Stimulated activated CD8-positive, alpha-beta memory T cell treated with anti-CD3 and anti-CD28 coated beads, Interleukin-7, amount 100 ng/mL, for 1 hour (primary cell): ENCODE data around the gene LAMTOR3.

Source experiments
- DNase-seq, 2 donors: peaks; one replicate each; pipeline ENCODE4 v3.0.0-alpha.2; 2020; ENCODE audit warnings: low read depth in 2 of 2

Gene LAMTOR3, protein sequence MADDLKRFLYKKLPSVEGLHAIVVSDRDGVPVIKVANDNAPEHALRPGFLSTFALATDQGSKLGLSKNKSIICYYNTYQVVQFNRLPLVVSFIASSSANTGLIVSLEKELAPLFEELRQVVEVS

DNA sequence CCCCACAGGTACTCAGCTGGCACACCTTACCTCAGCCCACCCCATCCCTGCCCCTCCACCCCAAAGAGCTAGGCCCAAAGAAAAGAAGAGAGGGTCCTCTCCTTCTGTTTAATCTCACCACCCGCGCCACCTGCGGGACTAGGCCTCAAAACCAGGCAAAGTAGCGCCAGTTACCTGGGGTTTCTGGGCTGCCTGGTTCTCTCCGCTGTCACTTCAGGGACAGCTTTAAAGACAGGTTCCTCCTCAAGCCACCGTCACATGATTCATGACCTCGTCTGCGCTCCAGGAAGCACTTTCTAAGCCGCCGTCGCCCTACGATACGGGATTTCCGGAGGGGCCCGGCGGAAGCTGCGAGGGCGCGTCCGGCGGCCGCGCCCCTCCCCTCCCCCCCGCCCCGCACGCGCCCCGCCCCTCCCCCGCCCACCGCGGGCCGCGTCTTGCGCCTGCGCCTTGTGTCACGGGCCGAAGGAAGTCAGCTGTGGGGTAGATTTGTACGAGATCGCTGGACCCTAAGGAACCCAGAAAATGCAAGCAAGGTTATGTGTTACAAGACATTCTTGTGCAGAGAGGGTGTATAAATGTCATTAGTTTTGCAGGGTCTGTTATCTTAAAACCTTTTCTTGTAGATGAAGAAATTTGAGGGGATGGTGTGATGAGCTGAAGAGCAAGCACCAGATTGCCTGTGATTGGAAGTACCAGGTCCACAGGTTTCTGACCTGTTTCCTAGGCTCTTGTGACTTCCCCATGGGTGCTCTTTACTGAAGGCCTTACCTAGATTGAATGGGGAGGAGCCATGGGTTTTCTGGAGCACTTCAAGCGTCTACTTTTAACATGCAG is at the start of gene LAMTOR3:
LAMTOR3 (minus strand) TSS at position 267 of the 837 bp plus-strand sequence. CDS start 464 bp downstream, outside the sequence.
- DNase-seq, result peak; percentile 74 to 78

- DNase-seq, result no peak
Measured at GRCh38 chr4:99938243-99938753, 44.1 kb upstream of the LAMTOR3 start.

DNA sequence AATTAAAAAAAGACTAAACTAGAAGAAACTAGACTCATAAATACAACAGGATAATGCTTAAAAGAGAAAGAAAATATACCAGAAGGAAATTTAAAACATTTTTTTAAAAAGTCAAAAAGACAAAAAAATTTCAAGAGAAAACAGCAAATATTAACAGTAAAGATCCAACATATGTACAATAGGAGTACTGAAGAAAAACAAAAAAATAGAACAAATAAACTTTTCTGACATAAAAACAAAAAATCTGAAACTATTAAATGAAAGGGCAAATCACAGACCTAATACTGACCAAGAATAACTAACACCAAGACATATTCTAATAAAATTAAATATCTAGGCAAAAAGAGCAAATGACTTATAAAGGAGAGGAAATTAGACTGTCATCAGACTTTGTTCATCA is 40.7 kb upstream of the LAMTOR3 start:
- DNase-seq, result no peak

DNA sequence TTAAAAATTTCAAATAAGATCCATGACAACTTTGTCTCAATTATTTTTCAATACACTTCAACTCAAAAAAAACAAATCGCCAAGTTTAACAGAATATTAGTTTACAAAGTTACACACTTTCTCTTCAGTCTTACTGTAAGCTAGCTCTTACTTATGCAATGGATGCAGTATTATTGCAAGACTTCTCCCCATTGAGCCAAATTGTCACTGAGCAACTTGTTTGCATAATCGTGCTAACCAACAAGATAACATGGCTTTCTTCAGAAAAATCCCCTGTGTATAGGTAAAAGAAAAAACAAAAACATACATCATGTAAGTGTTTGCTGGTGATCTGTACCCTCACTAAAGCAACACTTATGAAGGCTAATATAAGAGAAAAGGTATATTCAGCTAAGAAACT is 33.3 kb upstream of the LAMTOR3 start:
- DNase-seq, result no peak

DNA sequence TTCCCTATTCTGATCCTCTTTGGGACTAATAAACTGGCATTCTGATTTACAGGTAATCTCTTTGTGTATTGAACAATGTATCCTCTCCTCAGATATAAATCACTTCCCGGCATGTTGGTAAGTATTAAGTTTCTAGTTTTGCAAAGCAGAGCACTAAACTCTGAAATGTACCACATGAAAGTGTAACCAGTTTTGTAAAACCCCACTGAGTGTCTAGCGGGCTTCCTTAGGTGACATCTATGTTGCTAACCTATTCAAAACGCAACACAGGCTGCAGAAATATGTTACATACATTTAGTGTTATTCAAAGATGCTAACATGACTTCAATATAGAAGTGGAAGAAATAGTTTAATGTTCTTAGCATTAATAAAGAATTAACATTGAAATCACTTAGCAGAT is 26.9 kb upstream of the LAMTOR3 start:
- DNase-seq, result no peak

DNA sequence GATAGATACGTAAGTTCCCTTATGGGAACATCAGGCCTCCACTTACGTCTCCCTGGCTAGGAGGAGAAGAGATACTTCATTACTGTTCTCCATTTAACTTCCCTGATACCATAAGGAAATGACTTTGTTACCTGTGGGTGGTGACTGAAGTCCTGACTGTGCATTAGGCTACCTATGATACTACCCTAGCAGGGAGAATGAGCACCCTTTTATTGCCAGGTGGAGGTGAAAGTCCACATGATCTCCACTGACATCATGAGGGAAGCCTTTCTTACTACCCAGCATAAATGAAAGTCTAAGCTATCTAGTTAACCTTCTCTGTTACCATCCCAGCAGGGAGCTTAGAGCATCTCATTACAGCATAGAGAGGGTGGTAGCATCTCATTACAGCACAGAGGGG is 24.4 kb upstream of the LAMTOR3 start:
- DNase-seq, result no peak

DNA sequence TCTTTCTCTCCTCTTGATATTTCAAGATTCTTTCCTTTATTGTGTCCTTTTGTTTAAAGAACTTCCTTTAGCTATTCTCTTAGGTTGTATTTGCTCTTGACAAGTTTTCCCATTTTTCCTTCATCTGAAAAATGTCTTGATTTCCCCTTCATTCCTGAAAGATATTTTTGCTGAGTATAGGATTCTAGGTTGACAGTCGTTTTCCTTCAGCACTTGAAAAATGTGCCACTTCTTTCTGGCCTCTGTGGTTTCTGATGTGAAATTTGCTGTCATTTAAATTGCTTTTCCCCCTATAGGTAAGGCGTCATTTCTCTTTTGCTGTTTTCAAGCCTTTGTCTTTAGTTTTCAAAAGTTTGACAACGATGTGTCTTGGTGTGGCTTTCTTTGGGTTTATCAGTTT is 23.3 kb upstream of the LAMTOR3 start:
- no peak for DNase-seq

- DNase-seq, result no peak
Measured at GRCh38 chr4:99915449-99915848, 21.2 kb upstream of the LAMTOR3 start.

DNA sequence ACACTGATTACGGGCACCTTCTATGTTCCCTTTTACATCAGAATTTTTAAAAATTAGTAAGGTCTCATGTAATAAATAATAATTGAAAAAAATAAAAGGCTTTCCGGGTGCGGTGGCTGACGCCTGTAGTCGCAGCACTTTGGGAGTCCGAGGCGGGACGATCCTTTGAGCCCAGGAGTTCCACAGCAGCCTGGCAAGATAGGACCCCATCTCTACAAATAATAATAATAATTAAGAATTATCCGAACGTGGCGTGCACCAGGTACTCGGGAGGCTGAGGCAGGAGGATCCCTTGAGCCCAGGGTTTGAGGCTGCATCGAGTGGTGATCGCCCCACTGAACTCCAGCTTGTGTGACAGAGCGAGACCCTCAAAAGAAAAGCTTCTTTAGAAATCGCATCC is 771 bp upstream of the LAMTOR3 start:
- DNase-seq, result no peak

GRCh38 chr4:99893839-99894160 is 427 bp downstream of the LAMTOR3 start:
- no peak for DNase-seq

DNA sequence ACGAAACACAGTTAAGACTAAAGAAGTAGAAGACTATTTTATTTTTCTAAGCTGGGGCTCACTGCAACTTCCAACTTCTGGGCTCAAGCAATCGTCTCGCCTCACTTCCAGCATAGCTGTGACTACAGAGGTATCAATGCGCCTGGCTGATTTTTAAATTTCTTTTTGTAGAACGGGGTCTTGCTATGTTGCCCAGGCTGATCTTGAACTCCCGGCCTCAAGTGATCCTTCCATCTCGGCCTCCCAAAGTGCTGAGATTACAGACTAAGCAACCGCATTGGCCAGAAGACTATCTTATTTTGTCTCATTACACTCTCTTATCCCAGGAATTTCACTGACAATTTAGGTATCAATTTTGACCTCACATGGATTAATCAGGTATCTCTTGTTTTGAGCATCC is 1.2 kb downstream of the LAMTOR3 start:
- DNase-seq, result no peak

DNA sequence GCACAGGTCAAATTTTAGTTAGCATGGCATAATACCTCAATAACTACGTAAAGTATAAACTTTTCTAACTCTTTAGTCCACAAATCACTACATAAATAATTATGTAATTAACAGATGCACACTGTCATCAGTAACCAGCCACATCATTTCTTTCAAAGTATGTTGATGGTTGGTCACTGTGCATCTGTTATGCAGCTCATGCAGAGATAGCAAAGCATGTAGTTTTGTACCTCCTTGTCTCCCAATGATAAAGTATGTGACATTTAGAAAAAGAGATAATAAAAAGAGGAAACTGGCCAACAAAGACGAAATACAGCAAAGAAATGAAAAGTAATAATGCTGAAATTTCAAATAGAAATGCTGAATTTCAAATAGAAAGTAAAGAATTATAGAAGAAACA is 2.9 kb downstream of the LAMTOR3 start:
- DNase-seq, result no peak

DNA sequence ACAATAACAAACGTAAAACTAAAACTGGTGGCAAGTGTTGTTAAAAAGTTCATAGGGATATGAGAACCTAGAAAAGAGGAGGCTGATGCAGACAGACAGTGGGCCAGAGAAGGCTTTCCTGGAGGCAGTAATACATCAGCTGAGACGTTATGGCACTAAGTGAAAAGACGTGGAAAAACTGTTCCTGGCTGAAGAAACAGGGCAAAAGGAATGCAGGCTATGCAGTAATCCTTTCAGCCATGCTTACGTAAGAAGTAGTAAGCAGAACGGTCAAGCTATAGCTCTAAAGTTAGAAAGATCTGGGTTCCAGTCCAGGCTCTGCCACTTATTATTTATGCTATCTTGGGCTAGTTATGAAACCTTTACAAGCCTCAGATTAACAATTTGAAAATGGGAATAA is 6.4 kb downstream of the LAMTOR3 start:
- no peak for DNase-seq

GRCh38 chr4:99886146-99886545 is 8.1 kb downstream of the LAMTOR3 start:
- no peak for DNase-seq

DNA sequence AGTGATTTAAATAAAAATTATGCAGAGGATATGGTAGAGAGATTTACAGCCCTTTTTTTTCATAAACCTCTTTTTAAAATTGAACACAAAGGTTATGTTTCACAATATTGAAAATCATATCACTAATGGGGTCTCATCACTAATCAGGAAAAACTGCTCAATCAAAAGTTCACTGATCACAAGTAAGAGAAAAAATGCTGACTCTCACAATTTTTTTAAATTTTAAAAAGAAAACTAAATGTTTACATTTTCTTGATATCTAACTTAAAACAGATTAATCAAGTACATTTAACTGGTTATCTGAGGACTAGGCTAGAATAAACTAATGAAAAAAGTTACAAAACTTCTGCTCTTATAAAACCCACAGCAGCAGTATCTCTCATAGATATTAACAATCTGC is 8.5 kb downstream of the LAMTOR3 start:
- no peak for DNase-seq

DNA sequence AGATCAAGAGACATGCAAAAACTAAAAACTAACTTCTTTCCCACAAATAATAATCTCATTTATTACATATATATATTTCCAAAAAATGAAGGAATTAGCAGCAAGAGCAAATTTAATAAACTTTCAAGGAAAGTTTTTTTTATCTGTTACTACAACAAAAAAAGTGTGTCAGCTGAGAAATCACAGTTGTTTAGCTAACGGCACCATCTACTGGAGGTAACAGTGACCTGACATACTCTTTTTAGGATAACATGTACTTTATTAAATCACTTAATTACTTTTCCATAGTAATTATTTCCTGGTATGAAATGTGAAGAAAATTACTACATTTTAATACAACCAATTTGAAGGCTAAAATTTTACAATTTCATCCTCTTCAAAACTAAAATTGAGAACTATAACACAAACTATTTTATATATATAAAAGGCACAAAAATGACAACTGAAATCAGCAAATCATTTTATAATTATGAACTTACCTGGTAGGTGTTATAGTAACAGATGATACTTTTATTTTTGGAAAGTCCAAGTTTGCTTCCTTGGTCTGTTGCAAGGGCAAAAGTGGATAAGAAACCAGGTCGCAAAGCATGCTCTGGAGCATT is 9.1 kb downstream of the LAMTOR3 start:
- DNase-seq, result no peak

GRCh38 chr4:99879458-99879857 is 14.8 kb downstream of the LAMTOR3 start:
- DNase-seq, result no peak

DNA sequence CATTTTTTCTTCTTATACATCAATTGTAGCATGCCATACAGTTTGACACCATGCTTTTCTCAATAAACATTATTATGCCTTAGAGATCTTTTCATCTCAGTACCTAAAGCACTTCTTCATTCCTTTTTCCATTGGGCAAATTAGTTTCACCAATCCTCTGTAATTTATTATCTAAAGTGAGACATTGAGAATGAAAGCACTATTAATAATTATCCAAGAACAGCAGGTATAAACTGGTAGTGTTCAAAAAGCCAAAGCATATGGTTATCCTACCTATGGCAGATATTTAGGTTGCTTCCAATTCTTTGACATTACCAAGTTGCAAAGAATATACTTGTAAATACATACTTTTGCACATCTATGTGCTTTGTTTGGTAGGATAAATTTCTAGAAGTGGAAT is 15.6 kb downstream of the LAMTOR3 start:
- DNase-seq, result no peak

GRCh38 chr4:99876946-99877345 is 17.3 kb downstream of the LAMTOR3 start:
- no peak for DNase-seq

GRCh38 chr4:99875071-99875470 is 19.2 kb downstream of the LAMTOR3 start:
- DNase-seq, result no peak

- no peak for DNase-seq
Measured at GRCh38 chr4:99872570-99872969, 21.7 kb downstream of the LAMTOR3 start.

DNA sequence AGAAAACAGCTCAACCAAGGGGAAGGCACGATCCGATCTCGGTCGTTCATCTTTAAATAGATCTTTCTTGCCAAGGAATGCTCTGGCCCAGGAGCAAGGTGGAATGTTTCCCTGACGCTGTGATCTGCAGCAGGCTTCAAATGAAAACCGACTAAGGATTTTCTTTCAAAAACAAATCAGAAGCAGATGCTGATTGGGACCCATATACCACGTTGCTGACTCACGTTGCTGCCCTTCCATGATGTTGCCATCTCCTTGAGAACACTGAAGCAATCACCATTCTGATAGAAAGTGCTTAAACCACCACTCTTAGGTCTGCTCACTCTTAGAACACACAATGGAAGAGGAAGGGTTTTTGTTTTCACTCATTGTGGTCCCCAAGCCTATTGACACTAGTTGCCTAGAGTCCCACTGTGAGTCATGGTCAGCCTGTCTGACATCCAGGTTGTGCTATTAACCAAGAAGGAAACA is 26.1 kb downstream of the LAMTOR3 start:
- DNase-seq, result no peak

GRCh38 chr4:99863804-99864203 is 30.4 kb downstream of the LAMTOR3 start:
- DNase-seq, result no peak
